Smooth muscle cell (in vitro differentiated cells): ENCODE results near the gene ELMO1. TPM values are rescaled to one million over a fixed set of nuclear protein-coding genes. Genes with fewer than 3 reads are reported as not detected.

Experiments
- DNase-seq: peaks from one replicate; lab custom pipeline; 2025; ENCODE audit not compliant: unreplicated experiment; lab: John Stamatoyannopoulos, UW
- H2AFZ ChIP-seq: fragments of 200-600 bp; sonication (generic); 2 replicates; pipeline ENCODE4 v1.6.0; 2016; ENCODE audit warnings: antibody characterized with exemption, low read depth, mild to moderate bottlenecking
- H3F3A ChIP-seq: fragments of 200-600 bp; sonication (generic); 2 replicates; pipeline ENCODE4 v1.6.0; 2017; ENCODE audit warnings: antibody characterized with exemption, low read depth
- H3K27ac ChIP-seq: fragments of 200-600 bp; sonication (generic); 2 replicates; pipeline ENCODE4 v1.5.1; 2016; ENCODE audit warnings: low read depth, mild to moderate bottlenecking
- H3K27me3 ChIP-seq: fragments of 200-600 bp; sonication (generic); 2 replicates; pipeline ENCODE4 v1.6.1; 2016; ENCODE audit warnings: low read depth, mild to moderate bottlenecking
- H3K36me3 ChIP-seq: fragments of 200-600 bp; sonication (generic); 2 replicates; pipeline ENCODE4 v1.5.1; 2016; ENCODE audit warnings: low read depth
- H3K4me1 ChIP-seq: fragments of 200-600 bp; sonication (generic); 2 replicates; pipeline ENCODE4 v1.5.1; 2016; ENCODE audit warnings: low read depth
- H3K4me2 ChIP-seq: fragments of 200-600 bp; sonication (generic); 2 replicates; pipeline ENCODE4 v1.6.0; 2016; ENCODE audit warnings: mild to moderate bottlenecking
- H3K4me3 ChIP-seq: fragments of 200-600 bp; sonication (generic); 2 replicates; pipeline ENCODE4 v1.5.1; 2016; ENCODE audit warnings: mild to moderate bottlenecking
- H3K79me2 ChIP-seq: fragments of 200-600 bp; sonication (generic); 2 replicates; pipeline ENCODE4 v1.6.0; 2016; ENCODE audit warnings: low read depth, mild to moderate bottlenecking
- H3K9ac ChIP-seq: fragments of 200-600 bp; sonication (generic); 2 replicates; pipeline ENCODE4 v1.6.0; 2016; ENCODE audit warnings: low read depth
- H3K9me3 ChIP-seq: fragments of 200-600 bp; sonication (generic); replicated peaks from 2 replicates; pipeline ENCODE4 v1.5.1; 2016; ENCODE audit warnings: low read depth
- H4K20me1 ChIP-seq: fragments of 200-600 bp; sonication (generic); 2 replicates; pipeline ENCODE4 v1.6.0; 2016; ENCODE audit warnings: low read depth
- CTCF ChIP-seq: fragments of 200-600 bp; sonication (generic); IDR thresholded peaks from 2 replicates; pipeline ENCODE4 v1.5.1; 2017; ENCODE audit warnings: borderline replicate concordance, mild to moderate bottlenecking, antibody characterized with exemption; ENCODE audit not compliant: insufficient read depth, poor library complexity, severe bottlenecking
- WGBS: methylation state at CpG from one replicate; pipeline ENCODE4 v1.1.7; 2016; ENCODE audit warnings: low lambda C conversion rate; 5-methylcytosine and 5-hydroxymethylcytosine counted together
- polyA plus RNA-seq: library from polyadenylated mRNA; unstranded; fragments of >200 nt; fragmentation: Nextera tagmentation; extraction: Ambion mirVana; gene quantifications from 2 replicates; pipeline ENCODE4 v1.2.1, GENCODE V29; 2016
- total RNA-seq: library from RNA; depleted of rRNA; stranded (reverse); fragments of >200 nt; gene quantifications from 2 replicates; pipeline ENCODE4 v1.2.3, GENCODE V29; 2014

The ELMO1 gene
- total and polyA plus RNA-seq, 2 experiments from 2014 or later: 8.2 to 36.0 TPM

GRCh38 chr7:37359662-37360444 lies 88.8 kb downstream of the ELMO1 start:
- Histone ChIP-seq H3K4me2 (no peak overlapping the region), H3K9ac (no peak overlapping the region), H3K4me3 (no peak overlapping the region), H3K79me2 (no peaks in the 10 kb centered on the region), H3K27me3 (no peaks in the 10 kb centered on the region), H3F3A (peaks cover 7% of the 10 kb centered on the region), H4K20me1 (no peaks in the 10 kb centered on the region), H2AFZ (no peak overlapping the region), H3K9me3 (no peaks in the 10 kb centered on the region), H3K4me1 (peaks cover 7% of the 10 kb centered on the region), H3K36me3 (no peaks in the 10 kb centered on the region), H3K27ac (no peak overlapping the region)
- no peak for TF ChIP-seq CTCF
- DNase-seq: no peak
- 90% methylated on average over 11 of the region's 11 CpGs for WGBS

DNA sequence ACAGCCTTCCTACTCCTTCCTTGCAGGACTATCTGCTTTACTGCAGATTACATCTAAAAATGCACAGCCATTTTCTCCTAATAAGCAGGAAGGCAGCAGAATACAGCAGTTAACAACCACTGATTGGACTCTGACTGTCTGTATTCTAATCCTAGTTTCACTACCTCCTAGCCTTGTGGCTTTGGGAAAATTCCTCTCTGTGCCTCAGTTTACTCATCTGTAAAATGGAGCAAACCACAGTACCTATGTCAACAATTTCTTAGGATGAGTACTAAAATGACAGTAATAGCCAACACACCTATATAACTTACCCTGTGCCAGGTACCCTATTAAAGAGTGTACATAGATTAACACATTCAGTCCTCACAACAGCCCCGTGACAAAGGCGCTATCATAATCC lies 89.5 kb downstream of the ELMO1 start:
- Histone ChIP-seq H3K4me1 (peaks cover 12% of the 10 kb centered on the region), H4K20me1 (no peaks in the 10 kb centered on the region), H3K4me2 (no peak overlapping the region), H3K27ac (no peak overlapping the region), H3K36me3 (no peaks in the 10 kb centered on the region), H3K79me2 (no peaks in the 10 kb centered on the region), H3K9me3 (no peaks in the 10 kb centered on the region), H3K9ac (no peak overlapping the region), H3K4me3 (no peak overlapping the region), H3F3A (peaks cover 7% of the 10 kb centered on the region), H3K27me3 (no peaks in the 10 kb centered on the region), H2AFZ (no peak overlapping the region)
- WGBS: 99% methylated on average over 2 of the region's 2 CpGs
- no peak for DNase-seq
- TF ChIP-seq CTCF: no peak

GRCh38 chr7:37357637-37357996 lies 91.0 kb downstream of the ELMO1 start:
- WGBS: 13% methylated on average over 1 of the region's 1 CpG
- H3K9ac ChIP-seq: no peak overlapping the region
- TF ChIP-seq CTCF: no peak

More at GRCh38 chr7:37357637-37357996, 91.0 kb downstream of the ELMO1 start:
- no peak for DNase-seq
- Histone ChIP-seq H3F3A (peaks cover 7% of the 10 kb centered on the region), H3K36me3 (no peaks in the 10 kb centered on the region), H3K9me3 (no peaks in the 10 kb centered on the region), H3K79me2 (no peaks in the 10 kb centered on the region), H3K27ac (peak overlapping the region; percentile 49), H4K20me1 (no peaks in the 10 kb centered on the region), H2AFZ (no peak overlapping the region), H3K4me2 (peak overlapping the region; percentile 74), H3K4me3 (no peak overlapping the region), H3K27me3 (no peaks in the 10 kb centered on the region), H3K4me1 (peaks cover 12% of the 10 kb centered on the region)
